Retina (tissue), 1 donor: ENCODE data around the gene KLF13.

Source experiments
- DNase-seq: peaks from one replicate; pipeline ENCODE4 v3.0.0-alpha.2; 2016

KLF13 gene

GRCh38 chr15:31367021-31367729 is 40.5 kb downstream of the KLF13 start:
- no peak for DNase-seq

- DNase-seq = no peak
These were observed 41.2 kb downstream of the KLF13 start for GRCh38 chr15:31367730-31368344.

- no peak for DNase-seq
These were observed 43.1 kb downstream of the KLF13 start for GRCh38 chr15:31369727-31370126.

- DNase-seq = no peak
These were observed 45.0 kb downstream of the KLF13 start for GRCh38 chr15:31371520-31372240.

GRCh38 chr15:31372635-31373091 is 46.0 kb downstream of the KLF13 start:
- DNase-seq = peak; percentile 28

- no peak for DNase-seq
These were observed 46.6 kb downstream of the KLF13 start for GRCh38 chr15:31373096-31373865.

GRCh38 chr15:31373970-31374369 is 47.3 kb downstream of the KLF13 start:
- no peak for DNase-seq

- no peak for DNase-seq
These were observed 47.9 kb downstream of the KLF13 start for GRCh38 chr15:31374489-31374888.

- no peak for DNase-seq
These were observed 48.4 kb downstream of the KLF13 start for GRCh38 chr15:31374986-31375385.

GRCh38 chr15:31375772-31376171 is 49.1 kb downstream of the KLF13 start:
- no peak for DNase-seq

GRCh38 chr15:31376511-31376910 is 49.9 kb downstream of the KLF13 start:
- DNase-seq = no peak

GRCh38 chr15:31377030-31377429 is 50.4 kb downstream of the KLF13 start:
- DNase-seq = no peak

- DNase-seq = no peak
These were observed 51.8 kb downstream of the KLF13 start for GRCh38 chr15:31378363-31378903.

- DNase-seq = no peak
These were observed 52.4 kb downstream of the KLF13 start for GRCh38 chr15:31379042-31379441.

- no peak for DNase-seq
These were observed 52.9 kb downstream of the KLF13 start for GRCh38 chr15:31379577-31379976.

GRCh38 chr15:31381801-31382712 is 55.4 kb downstream of the KLF13 start:
- no peak for DNase-seq

- no peak for DNase-seq
These were observed 56.0 kb downstream of the KLF13 start for GRCh38 chr15:31382713-31383045.

- DNase-seq = no peak
These were observed 56.5 kb downstream of the KLF13 start for GRCh38 chr15:31383139-31383538.

GRCh38 chr15:31384568-31384967 is 57.9 kb downstream of the KLF13 start:
- no peak for DNase-seq

GRCh38 chr15:31385736-31386135 is 59.1 kb downstream of the KLF13 start:
- no peak for DNase-seq

GRCh38 chr15:31387092-31387478 is 60.5 kb downstream of the KLF13 start:
- no peak for DNase-seq
